HG02973 (cell line): ENCODE measurements around the gene CNIH2.
"Not testable (repeated sequence)": the region's sequence is repeated elsewhere in the genome, so short reads cannot be mapped to it uniquely, and the experiment has no call there.

Experiments used
- ATAC-seq: cut with Tn5 transposase; IDR thresholded peaks from one replicate; pipeline ENCODE4 v1.9.1; 2021; ENCODE audit warnings: moderate library complexity; ENCODE audit not compliant: unreplicated experiment

CNIH2 gene

DNA sequence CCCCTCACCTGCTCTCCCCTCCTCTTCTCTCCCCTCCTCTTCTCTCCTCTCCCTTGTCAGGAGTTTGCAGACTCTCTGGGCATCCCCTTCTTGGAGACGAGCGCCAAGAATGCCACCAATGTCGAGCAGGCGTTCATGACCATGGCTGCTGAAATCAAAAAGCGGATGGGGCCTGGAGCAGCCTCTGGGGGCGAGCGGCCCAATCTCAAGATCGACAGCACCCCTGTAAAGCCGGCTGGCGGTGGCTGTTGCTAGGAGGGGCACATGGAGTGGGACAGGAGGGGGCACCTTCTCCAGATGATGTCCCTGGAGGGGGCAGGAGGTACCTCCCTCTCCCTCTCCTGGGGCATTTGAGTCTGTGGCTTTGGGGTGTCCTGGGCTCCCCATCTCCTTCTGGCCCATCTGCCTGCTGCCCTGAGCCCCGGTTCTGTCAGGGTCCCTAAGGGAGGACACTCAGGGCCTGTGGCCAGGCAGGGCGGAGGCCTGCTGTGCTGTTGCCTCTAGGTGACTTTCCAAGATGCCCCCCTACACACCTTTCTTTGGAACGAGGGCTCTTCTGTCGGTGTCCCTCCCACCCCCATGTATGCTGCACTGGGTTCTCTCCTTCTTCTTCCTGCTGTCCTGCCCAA lies 1.9 kb upstream of the CNIH2 start:
- ATAC-seq = no peak

DNA sequence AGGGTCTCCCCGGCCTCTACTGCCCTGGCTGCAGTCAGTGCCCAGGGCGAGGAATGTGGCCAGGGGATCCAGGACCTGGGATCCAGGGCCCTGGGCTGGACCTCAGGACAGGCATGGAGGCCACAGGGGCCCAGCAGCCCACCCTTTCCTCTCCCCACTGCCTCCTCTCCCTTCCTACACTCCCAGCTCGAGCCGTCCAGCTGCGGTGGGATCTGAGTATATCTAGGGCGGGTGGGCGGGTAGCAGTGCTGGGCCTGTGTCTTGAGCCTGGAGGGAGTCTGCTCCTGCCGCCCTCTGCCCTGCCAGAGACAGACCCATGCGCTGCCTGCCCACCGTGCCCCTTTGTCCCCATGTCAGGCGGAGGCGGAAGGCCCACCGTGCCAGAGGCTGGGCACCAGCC lies 1.4 kb upstream of the CNIH2 start:
- not testable (repeated sequence) for ATAC-seq

DNA sequence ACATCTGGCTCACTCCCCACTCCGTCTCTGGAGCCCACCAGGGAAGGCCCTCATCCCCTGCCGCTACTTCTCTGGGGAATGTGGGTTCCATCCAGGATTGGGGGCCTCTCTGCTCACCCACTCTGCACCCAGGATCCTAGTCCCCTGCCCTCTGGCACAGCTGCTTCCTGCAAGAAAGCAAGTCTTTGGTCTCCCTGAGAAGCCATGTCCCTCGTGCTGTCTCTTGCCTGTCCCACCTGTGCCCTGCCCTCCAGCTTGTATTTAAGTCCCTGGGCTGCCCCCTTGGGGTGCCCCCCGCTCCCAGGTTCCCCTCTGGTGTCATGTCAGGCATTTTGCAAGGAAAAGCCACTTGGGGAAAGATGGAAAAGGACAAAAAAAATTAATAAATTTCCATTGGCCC lies 911 bp upstream of the CNIH2 start:
- not testable (repeated sequence) for ATAC-seq

DNA sequence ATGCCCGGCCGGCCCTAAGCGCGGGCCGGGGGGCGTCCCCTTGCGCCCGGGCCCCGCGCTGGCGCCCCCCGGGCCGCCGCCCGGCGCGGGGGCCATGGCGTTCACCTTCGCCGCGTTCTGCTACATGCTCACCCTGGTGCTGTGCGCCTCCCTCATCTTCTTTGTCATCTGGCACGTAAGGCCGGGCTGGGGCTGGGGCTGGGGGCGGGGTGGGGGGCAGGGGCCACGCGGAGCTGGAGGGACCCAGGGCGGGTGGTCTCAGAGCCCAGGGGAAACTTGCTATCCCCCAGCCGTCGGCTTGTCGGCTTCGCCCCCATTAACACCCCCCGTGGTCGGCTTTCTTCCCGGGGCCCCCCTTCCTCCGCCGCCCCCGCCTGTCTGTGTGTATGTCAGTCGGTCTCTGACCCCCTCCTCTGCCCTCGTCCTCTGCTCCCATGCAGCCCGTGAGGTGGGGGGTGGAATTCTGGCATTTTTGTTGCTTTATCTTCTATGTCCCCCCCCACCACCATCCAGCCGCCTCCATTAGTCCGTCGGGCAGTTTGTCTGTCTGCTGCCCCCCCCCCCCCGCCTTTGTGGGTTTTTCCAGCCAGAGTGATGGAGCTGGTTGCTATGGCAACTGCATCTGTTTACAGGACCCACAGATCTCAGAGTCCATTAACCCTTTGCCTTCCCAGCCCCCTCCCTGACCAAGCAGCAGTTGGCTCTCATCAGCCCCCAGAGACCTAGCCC lies 552 bp downstream of the CNIH2 start:
- no peak for ATAC-seq

DNA sequence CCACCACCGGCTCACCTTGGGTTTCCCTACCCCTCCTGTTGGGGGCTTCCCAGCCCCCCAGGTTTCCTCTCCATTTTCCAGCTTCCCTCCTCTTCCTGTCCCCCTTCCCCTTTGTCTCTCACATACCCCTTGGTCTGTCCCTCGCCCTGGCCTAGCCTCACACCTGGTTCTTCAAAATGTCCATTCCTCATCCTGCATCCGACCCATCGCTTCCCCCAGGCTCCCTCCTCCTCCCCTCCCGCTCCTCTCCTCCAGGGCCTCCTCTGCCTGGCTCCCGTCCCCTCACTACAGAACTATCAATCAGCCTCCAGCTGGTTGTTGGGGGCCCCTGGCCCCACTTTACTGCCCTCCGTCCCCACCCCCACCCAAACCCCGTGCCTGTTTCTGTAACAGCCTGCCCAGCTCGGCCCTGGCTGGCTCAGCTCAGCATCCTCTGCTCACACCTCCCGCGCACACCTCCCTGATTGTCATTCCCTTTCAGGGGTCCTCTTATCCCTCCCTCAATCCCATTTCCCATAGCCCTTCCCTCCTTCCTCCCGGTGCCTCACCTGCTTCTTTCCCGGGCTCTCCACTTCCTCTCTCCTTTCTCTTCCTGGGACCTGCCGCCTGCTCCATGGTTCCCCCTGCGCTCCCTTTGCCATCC lies 1.2 kb downstream of the CNIH2 start:
- no peak for ATAC-seq

DNA sequence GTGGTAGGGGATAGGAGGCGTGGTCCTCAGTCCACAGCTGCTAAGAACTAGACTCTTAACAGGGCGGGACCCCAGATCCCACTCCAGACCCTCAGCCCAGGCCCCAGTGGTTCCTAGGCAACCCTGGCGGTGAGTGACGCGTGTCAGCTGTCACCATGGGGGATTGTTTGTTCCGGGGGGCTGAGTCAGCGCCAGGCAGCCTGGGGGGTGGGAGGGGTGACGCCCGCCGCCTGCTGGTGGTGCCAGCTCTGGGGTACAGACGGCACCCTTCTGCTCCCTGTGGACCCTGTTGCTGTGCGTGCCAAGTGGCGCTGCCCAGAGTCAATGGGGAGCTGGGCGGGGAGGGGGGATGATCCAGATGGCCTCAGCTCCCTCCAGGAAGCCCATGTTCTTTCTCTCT lies 2.5 kb downstream of the CNIH2 start:
- ATAC-seq = no peak

DNA sequence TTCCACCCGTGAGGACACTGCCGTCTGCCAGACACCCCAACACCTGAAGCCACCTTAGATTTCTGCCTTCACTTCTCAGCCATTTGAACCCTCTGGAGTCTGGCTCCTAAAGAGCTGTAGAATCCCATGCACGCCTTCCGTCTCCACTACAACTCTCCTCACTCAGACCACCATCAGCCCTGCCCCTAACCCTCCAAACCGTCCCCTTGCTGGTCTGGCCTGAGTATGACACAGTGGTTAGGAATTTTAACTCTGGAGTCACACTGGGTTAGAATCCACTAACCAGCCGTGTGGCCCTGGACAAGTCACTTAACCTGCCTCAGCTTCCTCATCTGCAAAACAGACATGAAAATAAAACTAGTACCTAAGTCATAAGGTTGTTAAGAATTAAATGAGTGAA lies 3.0 kb downstream of the CNIH2 start:
- ATAC-seq = no peak

DNA sequence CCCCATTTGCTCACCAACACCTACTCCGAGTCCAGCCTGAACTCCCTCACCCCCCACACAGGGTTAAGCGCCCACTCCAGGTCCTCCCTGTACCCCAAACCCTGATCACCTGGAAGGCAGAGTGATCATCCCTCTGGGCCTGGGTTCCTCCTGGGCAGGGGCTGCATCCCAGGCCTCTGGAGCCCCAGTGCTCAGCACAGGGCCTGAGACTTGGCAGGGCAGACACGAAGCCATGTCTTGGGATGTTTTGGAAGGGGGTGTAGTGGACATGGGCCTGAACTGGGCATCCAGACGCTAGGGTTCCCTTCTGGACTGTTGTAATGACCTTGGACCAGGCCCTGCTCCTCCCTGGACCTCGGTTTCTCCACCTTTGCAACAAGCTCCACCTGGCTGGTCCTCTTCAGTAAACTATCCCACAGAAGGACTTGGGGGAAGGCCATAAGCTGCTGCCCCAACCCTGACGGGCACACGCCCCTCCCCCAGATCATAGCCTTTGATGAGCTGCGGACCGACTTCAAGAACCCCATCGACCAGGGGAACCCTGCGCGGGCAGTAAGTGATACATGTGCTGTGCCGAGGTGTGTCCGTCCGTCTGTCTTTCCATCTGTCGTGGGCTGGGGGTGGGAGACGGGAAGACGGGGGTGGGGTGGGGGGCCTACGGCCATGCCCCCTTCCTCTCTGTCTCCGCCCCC lies 3.9 kb downstream of the CNIH2 start:
- ATAC-seq = no peak

DNA sequence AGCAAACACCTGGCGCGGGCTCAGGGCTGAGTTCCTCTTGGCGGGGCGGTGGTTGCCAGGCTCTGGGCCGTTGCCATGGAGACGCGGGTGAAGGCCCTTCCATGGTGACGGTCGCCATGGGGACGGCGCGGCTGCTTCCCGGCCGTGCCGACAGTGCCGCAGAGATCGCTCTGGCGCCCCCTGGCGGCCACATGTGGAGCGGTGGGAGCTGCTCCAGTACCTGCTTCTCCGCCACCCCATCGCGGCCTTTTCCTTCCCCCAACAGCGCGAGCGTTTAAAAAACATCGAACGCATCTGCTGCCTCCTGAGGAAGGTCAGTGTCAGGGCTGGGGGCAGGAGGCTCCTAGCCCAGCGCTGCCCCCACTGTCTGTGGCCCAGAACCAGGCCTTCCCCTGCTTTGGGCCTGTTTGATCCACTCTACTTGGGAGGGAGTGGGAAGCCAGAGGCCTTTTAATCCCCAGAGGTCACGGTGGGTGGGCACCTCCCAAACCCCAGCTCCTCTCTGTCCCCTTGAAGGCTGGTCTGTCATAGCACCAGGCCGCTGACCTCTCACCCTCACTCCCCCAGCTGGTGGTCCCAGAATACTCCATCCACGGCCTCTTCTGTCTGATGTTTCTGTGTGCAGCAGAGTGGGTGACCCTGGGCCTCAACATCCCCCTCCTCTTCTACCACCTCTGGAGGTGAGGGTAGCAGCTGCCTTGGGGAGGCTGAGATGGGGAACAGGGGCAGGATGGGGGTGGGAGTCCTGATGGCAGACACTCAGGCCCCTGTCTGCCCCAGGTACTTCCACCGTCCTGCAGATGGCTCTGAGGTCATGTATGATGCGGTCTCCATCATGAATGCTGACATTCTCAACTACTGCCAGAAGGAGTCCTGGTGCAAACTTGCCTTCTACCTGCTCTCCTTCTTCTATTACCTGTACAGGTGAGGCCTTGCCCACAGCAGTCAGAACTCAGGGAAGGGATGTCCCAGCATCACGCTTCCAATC lies 4.8 kb downstream of the CNIH2 start:
- peak; percentile 60 for ATAC-seq

DNA sequence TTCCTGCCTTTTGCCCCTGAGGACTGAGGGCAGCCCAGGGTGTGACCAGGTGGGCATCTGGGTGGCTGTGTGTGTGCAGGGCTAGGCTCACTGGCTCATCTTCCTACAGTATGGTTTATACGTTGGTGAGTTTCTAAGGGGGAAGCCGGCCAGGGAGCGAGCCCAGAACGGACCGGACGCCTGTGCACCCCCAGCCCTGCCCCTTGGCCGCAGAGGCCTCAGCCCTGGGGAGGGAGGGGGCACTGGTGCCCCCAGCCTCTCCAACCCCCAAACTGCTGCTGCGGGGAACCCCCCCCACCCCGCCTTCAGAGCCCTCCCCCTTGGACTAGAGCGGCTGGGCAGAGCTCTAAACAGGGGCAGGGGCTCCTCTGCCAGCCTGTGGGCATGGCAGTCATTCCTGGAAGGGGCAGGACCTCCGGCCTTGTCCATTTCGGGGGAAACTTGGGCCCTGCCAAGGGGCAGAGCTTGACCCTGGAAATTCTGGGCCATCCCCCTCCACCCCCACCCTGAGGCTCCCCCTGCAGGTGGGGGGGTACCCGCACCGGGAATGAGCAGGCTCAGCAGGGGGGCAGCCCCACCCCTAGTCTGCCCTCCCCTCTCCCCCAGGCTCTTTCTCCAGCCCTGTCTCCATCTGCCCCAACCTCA lies 5.6 kb downstream of the CNIH2 start:
- no peak for ATAC-seq

DNA sequence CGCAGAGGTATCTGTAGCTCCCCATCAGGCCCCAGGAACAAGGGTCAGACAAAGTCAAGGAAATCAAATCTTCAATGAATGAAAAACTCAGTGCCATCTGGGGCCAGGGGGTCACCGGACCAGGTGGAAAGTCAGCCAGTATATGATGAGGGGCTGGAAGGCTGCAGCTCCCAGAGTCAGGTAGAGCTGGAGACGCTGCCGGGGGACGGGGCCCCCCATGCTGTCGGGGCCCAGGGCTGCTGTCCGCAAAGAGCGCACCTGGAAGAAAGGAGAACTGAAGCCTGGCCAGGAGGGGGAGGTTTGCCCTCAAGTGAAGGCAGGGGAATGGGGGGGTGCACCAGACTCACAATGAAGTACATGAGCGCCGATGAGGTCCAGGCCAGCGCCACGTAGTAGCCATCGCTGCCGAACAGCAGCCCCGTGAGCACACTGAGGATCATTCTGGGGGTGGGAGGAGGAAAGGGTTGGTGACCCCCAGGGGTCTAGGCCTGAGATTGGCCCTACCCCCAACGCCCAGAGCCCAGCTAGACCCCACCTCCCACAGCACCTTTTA lies 6.6 kb downstream of the CNIH2 start:
- no peak for ATAC-seq

DNA sequence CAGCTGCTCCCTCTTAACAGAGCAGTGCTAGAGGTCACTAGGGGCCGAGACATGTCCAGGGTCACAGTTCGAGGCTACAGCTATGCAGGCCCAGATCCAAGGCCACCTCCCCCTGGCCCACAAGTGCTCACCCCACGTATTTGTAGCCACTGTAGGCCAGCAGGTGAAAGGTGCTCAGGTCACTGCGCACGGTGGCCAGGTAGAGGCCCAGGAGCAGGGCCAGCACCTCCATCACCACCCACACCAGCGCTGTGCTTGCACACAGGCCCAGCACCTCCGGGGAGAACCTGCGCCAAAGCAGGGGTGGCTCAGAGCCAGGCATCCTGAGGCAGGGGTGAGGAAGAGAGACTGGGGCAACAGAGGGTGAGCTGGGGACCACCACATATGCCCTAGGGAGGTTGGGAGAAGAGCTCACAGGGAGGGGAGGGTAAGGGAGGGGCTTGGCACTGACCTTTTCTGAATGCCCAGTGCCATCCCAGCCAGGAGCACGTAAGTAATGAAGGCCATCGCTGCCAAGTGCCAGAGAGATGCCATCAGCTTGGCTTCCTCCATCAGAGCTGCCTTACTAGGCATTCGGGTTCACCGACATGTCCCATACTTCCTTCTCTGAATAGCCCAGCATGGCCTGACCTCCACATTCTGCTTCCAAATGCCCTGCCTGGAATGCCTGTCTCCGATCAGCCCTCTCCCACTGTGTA lies 7.4 kb downstream of the CNIH2 start:
- no peak for ATAC-seq

DNA sequence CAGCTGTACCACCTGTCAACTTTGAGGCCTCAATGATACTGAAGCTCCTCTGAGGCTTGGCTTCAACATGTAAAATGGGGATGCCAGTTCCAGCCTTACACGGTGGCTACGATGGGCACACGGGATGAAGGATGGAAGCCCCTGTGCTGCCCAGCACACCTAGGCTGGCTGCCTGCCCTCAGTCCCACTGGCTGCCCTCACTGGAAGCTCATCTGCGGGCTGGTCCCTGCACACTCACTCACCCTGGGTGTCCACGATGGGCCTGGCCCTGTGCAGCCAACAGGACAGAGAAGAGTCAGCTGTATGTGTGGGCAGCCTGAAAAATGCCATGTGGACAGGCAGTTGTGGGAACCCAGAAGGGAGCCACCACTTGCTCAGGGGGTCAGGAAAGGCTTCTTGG lies 8.7 kb downstream of the CNIH2 start:
- no peak for ATAC-seq

DNA sequence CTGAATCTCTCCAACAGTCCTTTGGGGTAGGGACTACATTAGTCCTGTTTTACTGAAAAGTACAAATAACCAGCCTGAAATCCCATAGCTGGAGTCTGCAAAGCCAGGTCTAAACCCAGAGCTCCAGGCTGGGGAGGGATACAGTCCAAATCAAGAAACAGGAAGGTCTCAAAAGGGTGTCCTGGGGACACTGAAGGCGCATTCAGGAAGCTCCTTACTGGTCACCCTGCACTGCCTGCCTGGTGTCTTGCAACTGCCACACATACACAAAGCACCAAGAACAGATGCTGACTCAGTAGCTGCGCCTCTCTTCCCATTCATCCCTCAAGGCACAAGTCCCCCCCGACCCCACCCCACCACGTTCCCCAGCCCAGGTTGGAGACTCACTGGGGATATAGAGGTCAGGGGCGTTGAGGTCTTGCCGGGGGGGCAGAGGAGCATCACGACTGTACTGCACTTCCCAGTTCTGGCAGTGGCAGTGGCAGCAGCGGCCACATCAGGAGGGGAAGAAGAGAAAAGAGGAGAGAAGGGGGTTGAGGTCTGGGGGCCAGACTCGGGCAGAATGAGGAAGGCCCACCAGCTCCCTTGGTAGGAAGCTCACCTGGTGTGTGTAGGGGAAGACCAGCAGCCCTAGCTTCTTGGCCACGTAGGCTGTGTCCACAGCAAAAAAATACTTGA lies 9.4 kb downstream of the CNIH2 start:
- ATAC-seq = no peak

DNA sequence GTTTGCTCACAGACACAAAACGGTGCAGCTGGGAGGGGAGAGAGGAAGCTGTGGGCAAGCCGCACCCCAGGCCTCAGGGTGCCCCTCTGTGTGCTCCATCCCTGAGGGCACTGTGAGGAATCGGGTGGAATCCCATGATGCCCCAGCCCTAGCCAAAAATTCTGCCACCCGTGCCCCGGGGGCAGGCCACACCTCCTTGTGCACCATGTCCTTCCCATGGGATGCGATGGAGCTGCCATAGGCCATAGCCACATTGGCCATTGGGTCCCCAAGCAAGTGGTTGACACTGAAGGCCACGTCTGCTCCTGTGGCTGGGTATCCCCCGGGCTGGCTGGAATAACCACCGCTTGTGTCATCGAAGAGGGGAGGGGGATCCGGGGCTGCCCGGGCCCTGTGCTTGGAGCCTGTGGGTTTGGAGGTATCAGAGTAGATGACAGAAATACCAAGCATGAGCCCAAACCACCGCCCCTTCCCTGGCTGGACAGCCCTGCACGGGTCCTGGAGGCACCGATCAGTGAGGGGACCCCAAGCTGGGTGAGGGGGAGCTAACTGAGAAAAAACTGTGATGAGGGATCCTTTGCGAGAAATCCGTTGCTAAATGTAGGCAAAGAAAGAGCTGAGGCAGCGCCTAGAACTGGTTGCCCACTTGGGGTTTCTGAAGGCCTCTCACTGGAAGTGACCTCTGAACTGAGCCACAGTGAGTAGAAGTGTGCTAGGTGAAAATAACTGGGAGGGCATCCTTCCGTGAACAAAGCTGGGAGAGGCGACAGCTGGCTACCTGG lies 10.1 kb downstream of the CNIH2 start:
- ATAC-seq = no peak

DNA sequence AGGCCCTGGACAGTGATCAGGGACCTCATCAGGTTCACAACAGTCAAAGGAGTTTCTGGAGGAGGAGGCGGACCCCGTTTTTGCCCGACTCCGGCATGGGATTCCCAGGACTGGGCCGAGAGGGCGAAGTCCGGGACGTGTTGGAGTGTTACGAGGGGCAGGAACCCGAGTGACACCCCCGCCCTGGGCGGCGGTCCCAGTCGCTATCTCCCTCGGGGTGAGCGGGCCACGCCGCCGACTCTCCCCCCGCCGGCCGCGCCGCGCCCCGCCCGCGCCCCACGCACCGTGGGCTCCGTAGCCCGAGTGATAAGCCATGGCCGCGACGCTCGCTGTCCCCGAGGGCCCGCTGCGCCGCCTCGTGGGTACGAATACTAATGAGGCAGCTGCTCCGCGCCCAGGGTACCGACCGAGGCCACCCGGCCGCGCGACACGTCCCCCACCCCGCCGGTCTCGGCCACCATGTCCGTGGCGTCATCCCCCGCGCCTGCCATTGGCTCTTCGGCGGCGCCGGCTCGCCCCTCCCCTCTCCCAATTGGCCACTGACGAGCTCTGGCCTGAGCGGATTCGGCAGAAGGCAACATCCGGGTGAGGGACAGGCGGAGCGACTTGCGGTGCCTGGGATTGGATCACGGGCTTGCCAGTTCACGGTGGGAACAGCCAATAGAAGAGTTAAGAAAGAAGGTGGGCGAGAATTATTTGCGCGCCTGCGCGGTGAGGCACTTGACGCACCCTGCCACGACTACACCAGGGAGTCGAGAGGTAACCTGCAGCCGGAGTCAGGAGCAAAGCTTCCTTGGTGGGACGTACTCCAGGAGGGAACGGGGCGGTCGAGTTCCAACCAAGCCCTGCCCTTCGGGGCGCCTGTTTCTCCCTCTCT lies 10.9 kb downstream of the CNIH2 start, which contains the start of gene YIF1A:
Gene YIF1A (minus strand): TSS at position 473 of the 877 bp plus-strand sequence. CDS start 158 bp downstream, at position 315.
- ATAC-seq = peak; percentile 69
